Measurements from ENCODE around the gene COL28A1.

GRCh38 chr7:7539711-7540110, 4.0 kb upstream of the COL28A1 start:
- TF ChIP-seq POLR2A (IDR thresholded peaks at IDR 0.05; ENCODE audit: low read depth, low read length) = no peak
- TF ChIP-seq POLR2AphosphoS5 (IDR thresholded peaks at IDR 0.05; ENCODE audit: low read depth, low read length) = no peak
- TF ChIP-seq TAF1 (IDR thresholded peaks at IDR 0.05; ENCODE audit: low read depth, low read length) = no peak

Data from GM12891 (cell line).